Fibroblast of upper back skin (primary cell): Measurements from ENCODE around the gene ZNF679.
"Not testable (repeated sequence)": the region's sequence is repeated elsewhere in the genome, so short reads cannot be mapped to it uniquely, and the experiment has no call there.

Experiments
- DNase-seq: peaks from one replicate; pipeline ENCODE4 v3.0.0-alpha.2; 2013

Gene ZNF679

GRCh38 chr7:64228174-64228573 is at the start of gene ZNF679:
ZNF679 (plus strand) TSS chr7:64228474; CDS start chr7:64249118, 20,644 bp downstream.
- DNase-seq: not testable (repeated sequence)

- DNase-seq: no peak
Observed at GRCh38 chr7:64180989-64181388, 47.3 kb upstream of the ZNF679 start.

GRCh38 chr7:64181586-64181985 is 46.7 kb upstream of the ZNF679 start:
- no peak for DNase-seq

GRCh38 chr7:64182036-64182790 is 46.1 kb upstream of the ZNF679 start:
- no peak for DNase-seq

GRCh38 chr7:64183126-64183742 is 45.0 kb upstream of the ZNF679 start:
- DNase-seq: no peak

- no peak for DNase-seq
Observed at GRCh38 chr7:64183827-64184372, 44.4 kb upstream of the ZNF679 start.

GRCh38 chr7:64184376-64184775 is 43.9 kb upstream of the ZNF679 start:
- DNase-seq: no peak

GRCh38 chr7:64187408-64187807 is 40.9 kb upstream of the ZNF679 start:
- DNase-seq: no peak

GRCh38 chr7:64192148-64192704 is 36.0 kb upstream of the ZNF679 start:
- DNase-seq: no peak

GRCh38 chr7:64192775-64193174 is 35.5 kb upstream of the ZNF679 start:
- DNase-seq: no peak

- no peak for DNase-seq
Observed at GRCh38 chr7:64206903-64207302, 21.4 kb upstream of the ZNF679 start, which contains the start of gene ZNF735. ZNF735 (plus strand) TSS chr7:64207203; CDS start chr7:64207203, 0 bp downstream.

- not testable (repeated sequence) for DNase-seq
Observed at GRCh38 chr7:64219710-64220298, 8.5 kb upstream of the ZNF679 start.

GRCh38 chr7:64223366-64223765 is 4.9 kb upstream of the ZNF679 start:
- no peak for DNase-seq

- no peak for DNase-seq
Observed at GRCh38 chr7:64266341-64266919, 38.2 kb downstream of the ZNF679 start.

GRCh38 chr7:64277630-64278029 is 49.4 kb downstream of the ZNF679 start:
- DNase-seq: no peak

GRCh38 chr7:64294701-64295420 is 66.6 kb downstream of the ZNF679 start:
- no peak for DNase-seq

- not testable (repeated sequence) for DNase-seq
Observed at GRCh38 chr7:64297418-64297817, 69.1 kb downstream of the ZNF679 start.

- DNase-seq: no peak
Observed at GRCh38 chr7:64300641-64301405, 72.5 kb downstream of the ZNF679 start.

- peak; percentile 73 for DNase-seq
Observed at GRCh38 chr7:64307254-64308015, 79.2 kb downstream of the ZNF679 start.

GRCh38 chr7:64308016-64308270 is 79.7 kb downstream of the ZNF679 start:
- DNase-seq: no peak

- no peak for DNase-seq
Observed at GRCh38 chr7:64310426-64310825, 82.2 kb downstream of the ZNF679 start.
